8988T (cell line): ENCODE data around the gene CILP2.

ENCODE experiments used
- DNase-seq: peaks from one replicate; pipeline ENCODE4 v3.0.0; 2011

The CILP2 gene

DNA sequence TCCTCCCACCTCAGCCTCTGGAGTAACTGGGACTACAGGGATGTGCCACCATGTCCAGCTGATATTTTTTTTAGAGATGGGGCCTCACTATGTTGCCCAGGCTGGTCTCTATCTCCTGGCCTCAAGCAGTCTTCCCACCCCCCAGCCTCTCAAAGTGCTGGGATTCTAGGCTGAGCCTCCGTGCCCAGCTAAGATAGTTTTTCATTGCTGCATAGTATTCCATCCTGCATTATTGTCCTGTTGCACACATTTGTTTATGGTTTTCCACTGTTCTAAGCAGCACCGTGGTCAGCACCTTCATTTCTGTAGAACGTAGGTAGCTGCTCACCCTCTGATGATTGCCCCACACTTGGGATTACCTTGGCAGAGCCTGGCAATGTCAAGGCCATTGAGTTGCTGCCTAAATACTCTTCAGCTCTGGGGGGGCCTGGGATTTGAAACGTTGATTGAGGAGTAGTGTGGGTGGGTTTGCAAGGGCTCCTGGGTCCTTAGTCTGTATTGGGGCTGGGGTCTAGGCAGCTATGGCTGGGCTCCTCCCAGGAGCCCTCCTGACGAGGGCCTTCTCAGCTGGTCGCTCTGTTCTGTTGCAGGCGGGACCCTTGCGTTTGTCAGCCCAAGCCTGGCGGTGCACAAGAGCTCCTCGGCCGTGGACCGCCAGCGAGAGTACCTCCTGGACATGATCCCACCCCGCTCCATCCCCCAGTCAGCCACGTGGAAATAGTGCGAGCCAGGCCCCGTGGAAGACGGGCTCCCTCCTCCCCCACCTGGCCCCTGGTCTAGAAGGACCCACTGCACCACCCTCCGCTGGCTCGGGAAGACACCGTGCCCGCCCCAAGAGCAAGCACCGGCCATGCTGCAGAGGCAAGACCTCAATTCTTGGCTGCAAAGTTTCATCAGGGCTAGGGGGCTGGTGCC, 33.1 kb upstream of the CILP2 start:
- no peak for DNase-seq

DNA sequence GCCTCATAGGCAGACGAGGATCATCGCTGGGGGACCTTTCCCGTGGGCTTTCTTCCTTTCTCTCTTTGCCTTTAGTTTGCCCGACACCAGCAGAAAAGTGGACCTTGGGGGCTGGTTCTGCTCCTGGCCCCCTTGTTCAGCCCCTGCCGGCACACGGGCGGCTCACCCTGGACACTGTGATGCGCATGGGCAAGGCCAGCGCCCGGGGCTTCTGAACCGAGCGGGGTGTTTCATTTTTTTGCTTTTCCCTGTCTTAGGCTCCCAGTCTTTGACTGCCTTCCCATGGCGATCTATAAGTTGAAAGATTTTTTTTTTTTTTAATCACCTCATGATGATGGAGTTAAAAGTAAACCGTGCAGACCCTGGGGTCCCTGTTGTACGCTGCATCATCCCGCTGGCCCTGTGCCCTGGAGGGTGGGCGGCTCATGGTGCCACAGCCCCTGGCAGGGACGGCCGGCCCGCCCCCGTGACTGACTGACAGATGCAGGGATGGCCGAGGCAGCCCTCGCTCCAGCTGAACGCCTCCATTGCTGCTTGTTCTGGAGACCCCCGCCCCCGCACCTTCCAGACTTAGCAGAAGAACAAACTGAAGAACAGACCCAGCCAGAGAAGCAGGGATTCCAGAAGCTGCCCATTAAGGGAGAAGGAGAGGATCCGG, 32.3 kb upstream of the CILP2 start:
- no peak for DNase-seq

DNA sequence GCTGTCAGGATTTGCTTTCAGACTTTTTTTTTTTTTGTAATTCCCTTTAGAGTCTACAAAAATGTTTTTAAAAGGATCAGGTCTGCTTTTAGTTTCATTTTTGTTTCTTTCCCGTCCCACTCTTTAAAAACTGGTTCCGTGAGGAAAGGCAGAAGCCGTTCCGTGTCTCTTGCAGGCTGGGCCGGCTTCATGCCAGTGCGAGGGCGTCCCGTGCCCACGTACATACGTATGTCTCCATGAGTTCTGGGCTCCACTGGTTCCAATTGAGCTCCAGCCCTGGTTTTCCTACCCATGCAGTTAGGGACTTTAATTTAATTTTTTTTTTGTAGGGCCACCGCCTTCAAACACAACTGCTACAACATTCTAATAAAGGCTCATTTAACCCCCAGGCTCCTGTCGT, 31.5 kb upstream of the CILP2 start:
- DNase-seq: no peak

DNA sequence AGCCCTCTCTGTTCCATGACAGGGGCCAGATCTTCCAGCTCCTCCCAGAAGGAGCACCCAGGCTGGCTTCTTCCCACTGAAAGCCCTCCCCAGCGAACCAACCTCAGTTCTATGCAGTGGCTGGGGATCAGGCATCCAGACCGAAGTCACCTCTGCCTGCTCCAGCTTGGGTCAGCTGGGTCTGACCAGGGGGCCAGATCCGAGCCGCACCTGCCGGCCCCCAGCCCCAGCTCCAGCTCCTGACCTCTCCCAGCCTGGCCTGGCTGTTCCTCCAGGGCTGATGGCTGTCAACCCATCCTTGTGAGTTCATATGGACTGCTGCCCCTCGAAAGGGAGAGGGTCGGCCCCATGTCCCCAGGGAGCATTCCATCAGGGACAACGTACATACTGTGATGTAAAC, 30.7 kb upstream of the CILP2 start:
- no peak for DNase-seq

DNA sequence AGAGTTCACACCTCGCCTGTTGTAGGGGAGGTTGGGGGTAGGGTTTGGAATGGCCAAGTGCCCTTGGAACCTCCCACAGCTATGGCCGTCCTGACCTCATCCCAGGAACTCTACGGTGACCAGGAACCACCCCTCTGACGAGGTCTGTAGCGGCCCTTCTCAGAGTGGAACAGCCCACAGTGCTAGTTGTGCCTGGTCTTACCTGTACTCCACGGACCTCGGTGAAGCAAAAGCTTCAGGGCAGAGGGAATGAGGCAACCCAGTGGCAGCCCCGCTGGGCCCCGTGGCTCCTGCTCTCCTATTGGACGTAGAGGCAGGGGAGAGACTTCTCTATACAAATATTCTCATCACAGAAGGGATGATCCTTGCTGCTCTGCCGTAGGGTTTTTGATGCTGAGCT, 29.8 kb upstream of the CILP2 start:
- no peak for DNase-seq

DNA sequence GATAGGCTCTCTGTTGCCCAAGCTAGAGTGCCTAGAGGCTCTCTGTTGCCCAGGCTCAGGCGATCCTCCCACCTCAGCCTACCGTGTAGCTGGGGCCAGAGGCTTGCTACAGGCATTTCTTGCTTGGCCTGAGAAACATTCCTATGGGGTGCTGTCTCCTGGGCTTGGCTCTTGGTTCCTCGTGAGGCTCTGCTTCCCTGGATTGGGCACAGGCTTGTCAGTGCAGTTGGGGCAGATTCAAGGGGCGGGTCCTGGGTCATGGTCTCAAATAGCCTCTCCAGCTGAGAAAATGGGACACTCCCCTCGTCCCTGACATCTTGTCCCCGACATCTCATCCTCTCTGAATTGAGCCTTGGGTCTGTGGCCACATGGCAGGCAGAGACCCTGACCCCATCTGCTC, 27.6 kb upstream of the CILP2 start:
- no peak for DNase-seq

DNA sequence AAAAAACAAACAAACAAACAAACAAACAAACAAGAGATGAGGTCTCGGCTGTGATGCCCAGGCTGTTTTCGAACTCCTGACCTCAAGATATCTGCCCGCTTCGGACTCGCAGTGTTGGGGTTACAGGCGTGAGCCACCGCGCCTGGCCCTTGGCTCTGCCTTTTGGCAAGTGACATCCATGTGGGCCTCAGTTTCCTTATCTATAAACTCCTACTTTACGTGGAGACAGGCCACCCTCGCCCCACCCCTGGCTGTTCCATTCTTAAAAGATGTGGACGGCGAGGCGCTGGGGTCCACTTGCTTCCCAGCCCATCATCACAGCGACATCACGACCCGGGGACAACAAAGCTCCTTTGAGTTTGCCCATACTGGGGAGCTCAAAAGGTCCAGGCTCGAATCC, 24.4 kb upstream of the CILP2 start:
- DNase-seq: no peak

DNA sequence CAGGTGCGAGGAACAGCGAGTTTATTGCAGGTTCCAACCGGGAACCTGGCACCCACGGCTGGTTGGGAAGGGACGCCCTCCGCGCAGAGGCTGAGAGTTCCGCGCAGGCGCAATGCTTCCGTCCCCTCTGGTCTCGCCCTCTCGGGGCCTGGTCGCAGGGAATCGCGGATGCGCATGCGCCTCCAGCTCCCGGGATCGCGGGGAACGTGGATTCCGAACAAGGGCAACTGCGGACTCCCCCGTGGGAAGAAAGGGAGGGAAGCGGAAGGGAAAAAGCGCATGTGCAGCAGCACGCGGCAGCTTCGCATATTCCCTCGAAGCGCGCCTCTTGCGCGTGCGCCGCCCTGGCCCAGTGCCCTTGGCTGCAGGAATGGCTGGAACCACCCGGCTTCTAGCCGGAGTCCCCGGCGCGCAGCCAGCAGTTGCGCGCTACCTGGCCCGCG, 23.8 kb upstream of the CILP2 start:
- no peak for DNase-seq

DNA sequence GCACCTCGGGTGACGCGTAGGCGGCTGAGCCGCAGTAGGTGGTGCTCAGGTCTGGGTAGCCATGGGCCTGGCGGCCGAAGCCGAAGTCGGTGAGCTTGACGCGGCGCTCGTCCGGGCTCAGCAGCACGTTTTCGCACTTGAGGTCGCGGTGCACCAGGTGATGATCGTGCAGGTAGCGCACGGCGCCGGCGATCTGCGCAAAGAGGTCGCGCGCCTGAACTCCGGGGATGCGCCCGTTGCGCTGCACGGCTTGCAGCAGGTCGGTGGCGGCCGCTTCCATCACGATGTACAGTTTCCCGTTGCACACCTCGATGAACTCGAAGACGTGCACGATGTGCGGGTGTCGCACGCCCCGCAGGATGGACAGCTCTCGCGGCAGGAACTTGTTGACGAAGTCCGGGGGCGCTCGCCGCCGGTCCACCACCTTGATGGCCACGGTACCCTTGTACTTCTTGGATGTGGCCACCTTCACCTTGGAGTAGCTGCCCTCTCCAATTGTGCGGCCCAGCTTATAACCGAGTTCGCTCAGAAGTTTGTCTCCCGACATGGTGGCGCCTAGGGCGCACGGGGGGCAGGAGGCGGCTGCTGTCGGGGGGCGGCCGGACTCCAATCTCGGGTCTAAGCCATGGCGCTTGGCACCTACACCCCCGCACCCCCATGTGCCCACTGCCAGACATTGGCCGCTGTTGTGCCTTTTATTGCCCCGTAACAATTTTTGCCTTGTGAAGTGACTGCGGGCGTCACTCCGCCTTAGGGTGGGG, 23.0 kb upstream of the CILP2 start, which contains the start of gene TSSK6:
Gene TSSK6 (minus strand): TSS at position 668 of the 761 bp plus-strand sequence. CDS start 121 bp downstream, at position 547.
- DNase-seq: no peak

DNA sequence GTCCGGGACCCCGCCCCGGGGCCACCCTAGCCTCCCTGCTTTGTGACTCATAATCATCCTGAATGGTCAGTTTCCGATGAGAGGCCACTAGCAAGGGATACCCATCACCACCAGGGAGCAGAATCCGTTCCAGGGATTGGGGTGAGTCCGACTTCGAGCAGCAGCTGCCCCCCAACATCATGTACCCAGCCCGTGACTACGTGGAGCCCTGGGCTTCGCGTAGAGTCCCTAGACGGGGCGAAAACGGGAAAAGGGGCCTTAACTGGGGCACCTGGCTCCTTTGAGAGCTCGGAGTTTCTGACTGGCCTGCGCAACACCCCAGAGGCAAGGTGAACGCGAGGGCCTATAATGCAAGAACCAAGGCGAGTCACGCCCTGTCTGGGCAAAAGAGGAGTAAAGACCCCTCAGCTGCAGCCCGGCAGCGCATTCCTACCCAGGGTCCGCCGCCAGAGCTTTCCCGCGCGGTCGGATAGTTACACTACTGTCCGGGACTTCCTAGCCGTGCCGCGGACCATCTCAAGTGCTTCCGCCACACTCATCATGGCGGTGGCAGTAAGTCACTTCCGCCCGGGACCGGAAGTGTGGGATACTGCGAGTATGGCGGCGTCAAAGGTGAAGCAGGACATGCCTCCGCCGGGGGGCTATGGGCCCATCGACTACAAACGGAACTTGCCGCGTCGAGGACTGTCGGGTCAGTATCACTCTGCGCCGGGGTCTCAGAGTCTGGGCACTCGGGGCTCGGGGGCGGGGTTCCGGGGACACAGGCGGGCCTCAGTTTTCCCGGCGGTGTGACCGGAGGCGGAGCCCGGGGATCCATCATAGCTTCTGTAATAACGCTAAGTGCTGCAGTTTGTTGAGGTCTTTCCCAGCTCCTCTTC, 22.2 kb upstream of the CILP2 start, which contains the start of gene NDUFA13:
Gene NDUFA13 (plus strand): TSS at position 584 of the 878 bp plus-strand sequence. CDS start 14 bp downstream, at position 598.
- DNase-seq: peak; percentile 94

DNA sequence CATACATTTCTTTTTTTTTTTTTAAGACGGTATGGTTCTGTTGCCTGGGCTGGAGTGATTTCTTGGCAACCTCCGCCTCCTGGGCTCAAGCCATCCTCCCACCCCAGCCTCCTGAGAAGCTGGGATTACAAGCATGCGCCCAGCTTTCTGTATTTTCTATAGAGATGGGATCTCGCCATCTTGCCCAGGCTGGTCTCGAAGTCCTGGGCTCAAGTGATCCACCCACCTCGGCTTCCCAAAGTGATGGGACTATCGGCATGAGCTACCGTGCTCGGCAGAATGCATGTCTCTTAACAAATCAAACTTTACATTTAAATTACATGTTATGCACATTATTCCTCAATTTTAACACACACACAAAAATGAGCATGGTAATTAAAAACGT, 20.8 kb upstream of the CILP2 start:
- no peak for DNase-seq

DNA sequence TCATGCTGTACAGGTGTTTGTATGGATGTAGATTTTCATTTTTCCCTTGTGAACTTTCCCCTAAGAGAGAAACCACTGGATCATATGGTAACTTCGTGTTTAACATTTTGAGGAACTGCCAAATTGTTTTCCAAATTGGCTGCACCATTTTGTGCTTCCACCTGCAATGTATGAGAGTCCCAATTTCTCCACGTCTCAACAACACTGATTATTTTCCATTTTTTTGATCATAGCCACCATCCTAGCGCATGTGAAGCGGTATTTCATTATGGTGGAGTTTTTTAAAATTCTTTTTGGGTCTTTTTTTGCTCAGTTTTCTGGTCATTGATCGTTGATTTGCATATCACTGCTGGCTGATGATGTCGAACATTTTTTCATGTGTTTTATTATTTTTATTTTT, 17.1 kb upstream of the CILP2 start:
- no peak for DNase-seq

DNA sequence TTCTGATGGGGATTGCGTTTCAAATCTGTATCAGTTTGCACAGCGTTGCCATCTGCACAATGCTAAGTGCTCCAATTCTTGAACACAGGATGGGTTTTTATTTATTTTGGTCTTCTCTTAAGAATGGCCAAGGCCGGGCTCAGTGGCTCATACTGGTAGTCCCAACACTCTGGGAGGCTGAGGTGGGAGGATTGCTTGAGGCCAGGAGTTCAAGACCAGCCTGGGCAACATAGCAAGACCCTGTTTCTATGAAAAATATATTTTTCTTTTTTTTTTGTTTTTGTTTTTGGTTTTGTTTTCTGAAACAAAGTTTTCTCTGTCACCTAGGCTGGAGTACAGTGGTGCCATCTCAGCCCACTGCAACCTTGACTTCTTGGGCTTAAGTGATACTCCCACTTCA, 14.9 kb upstream of the CILP2 start:
- no peak for DNase-seq

DNA sequence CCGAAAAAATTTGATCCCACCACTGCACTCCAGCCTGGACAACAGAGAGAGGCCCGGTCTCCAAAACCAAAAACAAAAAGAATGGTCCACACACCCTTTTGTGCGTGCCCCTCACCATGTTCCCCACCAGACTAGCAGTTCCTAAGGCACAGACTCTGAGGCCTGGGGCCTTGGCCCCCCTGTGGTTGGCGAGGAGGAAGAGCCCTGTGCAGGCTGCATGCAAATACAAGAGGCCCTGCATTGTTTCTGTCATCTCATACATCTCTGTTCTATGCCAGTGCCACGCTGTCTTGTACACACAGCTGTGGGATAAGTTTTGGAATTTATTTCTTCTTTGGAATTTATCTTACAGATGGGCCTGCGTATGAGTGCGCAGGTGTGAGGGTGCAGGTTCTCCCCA, 14.0 kb upstream of the CILP2 start:
- no peak for DNase-seq

DNA sequence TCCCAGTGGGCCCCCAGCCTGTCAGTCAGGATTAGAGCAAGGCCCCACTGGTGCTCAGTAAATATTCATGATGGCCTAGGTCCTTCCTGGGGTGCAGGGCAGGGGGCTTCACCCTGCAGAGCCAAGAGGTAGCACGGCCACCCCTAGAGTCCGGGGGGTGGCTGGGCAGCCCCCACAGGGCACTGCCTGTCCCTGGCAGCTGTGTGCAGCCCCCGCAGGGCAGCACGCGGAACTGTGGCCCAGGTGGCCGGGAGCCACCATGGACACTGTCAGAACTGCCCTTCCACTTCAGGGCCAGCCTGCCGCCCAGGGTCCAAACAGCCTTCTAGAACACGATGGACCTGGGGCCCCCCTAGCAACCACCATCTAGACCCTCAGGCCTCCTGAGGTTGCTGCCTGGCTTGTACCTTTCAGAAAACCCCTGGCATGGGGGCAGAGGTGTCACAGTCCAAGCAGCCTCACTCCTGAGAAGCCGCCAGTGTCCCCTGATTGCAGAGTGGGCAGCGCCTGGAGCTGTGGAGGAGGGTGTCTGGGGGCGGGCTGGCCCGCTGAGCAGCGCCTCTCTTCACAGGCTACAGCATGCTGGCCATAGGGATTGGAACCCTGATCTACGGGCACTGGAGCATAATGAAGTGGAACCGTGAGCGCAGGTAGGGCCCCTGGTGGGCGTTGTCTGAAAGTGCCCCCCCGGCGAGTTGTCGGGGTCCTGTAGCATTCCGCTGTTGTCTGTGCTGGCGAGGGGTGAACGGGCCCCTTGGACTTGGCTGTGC, 12.3 kb upstream of the CILP2 start:
- DNase-seq: no peak

DNA sequence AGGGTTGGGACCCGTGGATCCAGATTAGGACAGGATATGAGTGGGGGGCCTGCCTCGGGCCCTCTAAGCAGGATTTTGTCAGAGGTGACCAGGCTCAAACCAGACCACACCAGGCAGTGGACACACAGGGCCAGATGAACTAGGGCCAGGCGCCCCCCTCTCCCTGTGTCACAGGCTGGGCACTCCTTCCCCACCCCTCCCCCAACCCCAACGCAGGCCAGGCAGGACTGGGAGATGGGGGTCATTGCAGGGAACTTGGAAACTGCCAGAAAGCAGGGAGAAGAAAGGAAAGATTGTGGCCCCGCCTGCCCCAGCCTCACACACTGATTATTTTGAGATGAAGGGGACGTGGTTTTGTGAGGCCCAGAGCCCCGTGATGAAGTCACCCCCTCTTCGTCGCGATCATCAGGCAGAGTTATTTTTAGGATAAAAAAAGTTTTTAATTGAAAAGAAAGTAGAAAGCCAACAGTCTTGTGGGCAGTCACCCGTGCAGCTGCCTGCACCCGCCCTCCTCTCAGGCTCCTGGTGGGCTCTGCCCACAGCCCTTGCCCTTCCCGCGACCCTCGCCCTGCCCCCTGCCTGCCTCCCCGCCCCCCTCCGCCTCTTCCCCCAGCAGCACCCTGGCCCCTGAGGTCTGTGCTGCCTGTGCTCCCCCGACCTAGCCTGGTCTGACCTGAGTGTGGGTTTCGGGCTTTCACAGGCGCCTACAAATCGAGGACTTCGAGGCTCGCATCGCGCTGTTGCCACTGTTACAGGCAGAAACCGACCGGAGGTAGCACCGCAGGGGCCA, 11.3 kb upstream of the CILP2 start:
- DNase-seq: no peak

DNA sequence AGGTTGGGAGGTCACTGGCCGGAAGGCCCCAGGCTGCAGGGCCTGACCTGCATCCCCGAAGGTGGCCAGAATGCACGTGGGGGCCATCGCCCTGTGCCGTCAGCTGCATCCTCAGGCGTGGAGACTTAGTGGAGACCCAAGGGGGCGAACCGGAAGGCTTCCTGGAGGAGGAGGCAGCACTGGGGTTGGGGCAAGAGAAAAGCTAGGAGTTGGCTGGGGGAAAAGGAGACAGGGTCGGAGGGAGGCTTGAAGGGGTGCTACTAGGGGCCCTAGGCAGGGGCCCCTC, 10.8 kb upstream of the CILP2 start:
- DNase-seq: no peak

DNA sequence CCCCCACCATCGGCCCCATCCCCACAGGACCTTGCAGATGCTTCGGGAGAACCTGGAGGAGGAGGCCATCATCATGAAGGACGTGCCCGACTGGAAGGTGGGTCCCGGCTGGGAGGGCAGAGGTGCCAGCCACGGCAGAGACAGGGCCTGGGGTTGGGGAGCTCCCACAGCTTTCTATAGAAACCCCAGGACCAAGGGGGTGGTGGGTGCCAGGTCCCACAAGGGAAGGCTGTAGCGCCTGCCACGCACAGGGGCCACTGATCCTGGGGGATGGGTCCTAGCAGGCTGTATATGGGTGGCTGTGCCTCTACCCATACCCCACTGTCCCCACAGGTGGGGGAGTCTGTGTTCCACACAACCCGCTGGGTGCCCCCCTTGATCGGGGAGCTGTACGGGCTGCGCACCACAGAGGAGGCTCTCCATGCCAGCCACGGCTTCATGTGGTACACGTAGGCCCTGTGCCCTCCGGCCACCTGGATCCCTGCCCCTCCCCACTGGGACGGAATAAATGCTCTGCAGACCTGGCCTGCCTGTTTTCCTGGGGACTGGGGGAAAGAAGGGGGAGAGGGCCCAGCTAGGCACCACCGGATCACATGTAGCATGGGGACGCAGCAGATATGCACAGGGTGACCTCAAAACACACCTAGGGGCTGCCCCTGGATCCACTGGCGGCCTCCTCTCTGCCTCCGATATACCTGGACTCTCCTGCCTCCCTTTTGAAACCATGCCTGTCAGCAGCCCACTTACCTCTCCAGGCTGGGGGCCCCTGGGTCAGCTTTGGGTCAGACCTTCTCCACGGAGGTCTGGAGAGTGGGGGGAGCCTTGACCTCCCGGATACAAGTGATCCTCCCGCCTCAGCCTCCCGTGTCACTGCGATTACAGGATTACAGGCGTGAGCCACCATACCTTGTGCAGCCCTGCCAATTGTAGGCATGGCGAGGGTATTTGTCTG, 10.1 kb upstream of the CILP2 start:
- DNase-seq: no peak

DNA sequence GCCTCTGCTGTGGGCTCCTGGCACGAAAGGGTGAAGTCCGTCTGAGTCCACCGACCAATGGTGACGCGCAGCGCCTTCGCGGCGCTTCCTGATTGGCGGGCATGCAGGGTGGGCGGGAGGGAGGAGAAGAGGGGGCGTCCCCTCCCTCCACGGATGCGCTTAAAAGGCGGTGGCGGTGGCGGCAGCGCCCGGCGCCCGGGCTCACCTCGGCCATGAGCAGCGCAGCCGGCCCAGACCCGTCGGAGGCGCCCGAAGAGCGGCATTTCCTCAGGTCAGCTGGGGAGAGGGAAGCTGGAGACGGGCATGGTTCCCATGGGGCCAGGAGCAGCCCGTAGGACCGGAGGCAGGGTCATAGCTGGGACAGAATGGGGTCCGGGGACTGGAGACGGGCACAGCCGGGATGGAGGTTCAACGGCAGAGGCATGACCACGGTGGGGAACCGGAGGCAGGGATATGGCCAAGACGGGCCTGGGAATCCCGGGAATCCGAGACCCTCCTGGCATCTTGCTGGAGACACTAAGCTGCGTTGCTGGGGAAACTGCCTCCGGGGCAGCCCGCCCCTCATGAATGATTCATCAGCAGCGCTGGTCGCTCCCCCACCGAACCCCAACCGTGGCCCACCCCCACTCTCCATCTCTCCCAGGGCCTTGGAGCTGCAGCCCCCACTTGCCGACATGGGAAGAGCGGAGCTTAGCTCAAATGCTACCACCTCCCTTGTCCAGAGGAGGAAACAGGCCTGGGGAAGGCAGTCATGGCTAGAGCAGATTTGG, 9.2 kb upstream of the CILP2 start, which contains the start of gene YJEFN3:
Gene YJEFN3 (plus strand): TSS at position 191 of the 770 bp plus-strand sequence. CDS start 22 bp downstream, at position 213.
- no peak for DNase-seq
